HG02981 (cell line): ENCODE measurements around the gene MYCBP2.

Experiments used
- ATAC-seq: cut with Tn5 transposase; IDR thresholded peaks from one replicate; pipeline ENCODE4 v1.9.1; 2021; ENCODE audit warnings: mild to moderate bottlenecking, moderate library complexity; ENCODE audit not compliant: unreplicated experiment

Gene MYCBP2

GRCh38 chr13:77000475-77000874, 326.4 kb downstream of the MYCBP2 start:
- ATAC-seq = no peak
